Liver (tissue), 9 donors: ENCODE data around the gene NELL1. TPM values are rescaled to one million over a fixed set of nuclear protein-coding genes. Genes with fewer than 3 reads are reported as not detected.

Experiments
- DNase-seq: peaks from one replicate; pipeline ENCODE4 v3.0.0-alpha.2; 2017; ENCODE audit warnings: low spot score
- H3K27ac ChIP-seq, 2 donors: one replicate each; pipeline ENCODE4 v1.7.0; 2013; ENCODE audit warnings: inconsistent platforms in 2 of 2, low read length in 2 of 2, control low read depth in 1 of 2, low read depth in 1 of 2, mild to moderate bottlenecking in 1 of 2
- H3K27me3 ChIP-seq, 4 donors: one replicate each; pipeline versions ENCODE4 v1.6.1 to v1.7.0; 2013; ENCODE audit warnings: low read length in 3 of 4, inconsistent platforms in 1 of 4, mild to moderate bottlenecking in 1 of 4, moderate library complexity in 1 of 4; ENCODE audit not compliant: control insufficient read depth in 4 of 4, insufficient read depth in 4 of 4
- H3K36me3 ChIP-seq, 4 donors: one replicate each; pipeline versions ENCODE4 v1.6.1 to v1.7.0; 2013; ENCODE audit warnings: low read length in 3 of 4, mild to moderate bottlenecking in 3 of 4, low read depth in 1 of 4, moderate library complexity in 1 of 4; ENCODE audit not compliant: control insufficient read depth in 4 of 4, insufficient read depth in 3 of 4
- H3K4me1 ChIP-seq, 4 donors: one replicate each; pipeline versions ENCODE4 v1.6.1 to v1.7.0; 2013; ENCODE audit warnings: low read length in 3 of 4, mild to moderate bottlenecking in 3 of 4, moderate library complexity in 1 of 4; ENCODE audit not compliant: control insufficient read depth in 4 of 4, insufficient read depth in 4 of 4
- H3K4me3 ChIP-seq, 3 donors: one replicate each; pipeline versions ENCODE4 v1.6.1 to v1.7.0; 2013; ENCODE audit warnings: low read length in 3 of 3, control low read depth in 1 of 3, low read depth in 1 of 3, mild to moderate bottlenecking in 1 of 3
- H3K9ac ChIP-seq, 2 donors: one replicate each; pipeline ENCODE4 v1.7.0; 2013; ENCODE audit warnings: low read length in 2 of 2, mild to moderate bottlenecking in 2 of 2, moderate library complexity in 2 of 2, control low read depth in 1 of 2, low read depth in 1 of 2
- H3K9me3 ChIP-seq, 4 donors: one replicate each; pipeline versions ENCODE4 v1.6.1 to v1.7.0; 2013; ENCODE audit warnings: low read length in 3 of 4; ENCODE audit not compliant: control insufficient read depth in 4 of 4
- EGR1 ChIP-seq, 2 donors: IDR thresholded peaks; 2 replicates each; pipeline ENCODE4 v1.6.1; 2016 to 2018; ENCODE audit warnings: antibody characterized with exemption in 2 of 2, low read depth in 2 of 2
- FOXA1 ChIP-seq: IDR thresholded peaks from 2 replicates; pipeline ENCODE4 v1.6.1; 2016; ENCODE audit warnings: antibody characterized with exemption
- FOXA2 ChIP-seq: IDR thresholded peaks from 2 replicates; pipeline ENCODE4 v1.6.1; 2016; ENCODE audit warnings: antibody characterized with exemption
- GABPA ChIP-seq, 2 donors: IDR thresholded peaks in 1 of 2; conservative IDR thresholded peaks in 1 of 2; 2 replicates each; pipeline ENCODE4 v1.6.1; 2016; ENCODE audit warnings: antibody characterized with exemption in 2 of 2, mild to moderate bottlenecking in 1 of 2, moderate library complexity in 1 of 2
- HNF4A ChIP-seq, 2 donors: conservative IDR thresholded peaks; 2 replicates each; pipeline ENCODE4 v1.6.1; 2016; ENCODE audit warnings: antibody characterized with exemption in 2 of 2, mild to moderate bottlenecking in 2 of 2
- HNF4G ChIP-seq: IDR thresholded peaks from 2 replicates; pipeline ENCODE4 v1.6.1; 2016; ENCODE audit warnings: antibody characterized with exemption
- JUND ChIP-seq, 2 donors: IDR thresholded peaks; 2 replicates each; pipeline ENCODE4 v1.6.1; 2016; ENCODE audit warnings: antibody characterized with exemption in 2 of 2
- NR2F2 ChIP-seq: IDR thresholded peaks from 2 replicates; pipeline ENCODE4 v1.6.1; 2016; ENCODE audit warnings: antibody characterized with exemption
- RAD21 ChIP-seq, 2 donors: IDR thresholded peaks; 2 replicates each; pipeline ENCODE4 v1.6.1; 2016; ENCODE audit warnings: antibody characterized with exemption in 2 of 2, mild to moderate bottlenecking in 2 of 2
- RXRA ChIP-seq, 2 donors: IDR thresholded peaks; 2 replicates each; pipeline ENCODE4 v1.6.1; 2017 to 2018; ENCODE audit warnings: antibody characterized with exemption in 2 of 2, mild to moderate bottlenecking in 1 of 2
- SP1 ChIP-seq: IDR thresholded peaks from 2 replicates; pipeline ENCODE4 v1.6.1; 2018; ENCODE audit warnings: antibody characterized with exemption, mild to moderate bottlenecking
- TAF1 ChIP-seq: conservative IDR thresholded peaks from 2 replicates; pipeline ENCODE4 v1.6.1; 2016; ENCODE audit warnings: antibody characterized with exemption, mild to moderate bottlenecking
- YY1 ChIP-seq: IDR thresholded peaks from 2 replicates; pipeline ENCODE4 v1.6.1; 2016; ENCODE audit warnings: antibody characterized with exemption, mild to moderate bottlenecking
- WGBS: extraction: QIAGEN DNeasy Blood & Tissue Kit; methylation state at CpG from one replicate; pipeline ENCODE4 v1.1.7; 2013; 5-methylcytosine and 5-hydroxymethylcytosine counted together
- polyA plus RNA-seq, 2 donors: library from polyadenylated mRNA; stranded (reverse) in 1 of 2; unstranded in 1 of 2; fragments of 200-250 nt in 1 of 2; fragments of >200 nt in 1 of 2; fragmentation: Nextera tagmentation in 1 of 2; extraction: Ambion mirVana in 1 of 2; gene quantifications; one replicate each; pipeline versions ENCODE4 v1.2.1 to v1.2.3, GENCODE V29; 2013 to 2015
- total RNA-seq, 2 donors: library from RNA; depleted of rRNA; stranded (reverse); fragments of >200 nt; gene quantifications; one replicate each; pipeline ENCODE4 v1.2.3, GENCODE V29; 2014
- TF ChIP-seq, protein P1 (sequence below): IDR thresholded peaks from 2 replicates; pipeline ENCODE4 v1.6.1; 2016; ENCODE audit warnings: antibody characterized with exemption
- TF ChIP-seq, protein P2 (sequence below): IDR thresholded peaks from 2 replicates; pipeline ENCODE4 v1.6.1; 2016; ENCODE audit warnings: antibody characterized with exemption
- TF ChIP-seq, protein P3 (sequence below): IDR thresholded peaks from 2 replicates; pipeline ENCODE4 v1.6.1; 2016; ENCODE audit warnings: antibody characterized with exemption
- TF ChIP-seq, protein P4 (sequence below): IDR thresholded peaks from 2 replicates; pipeline ENCODE4 v1.6.1; 2016; ENCODE audit warnings: antibody characterized with exemption, mild to moderate bottlenecking
- TF ChIP-seq, protein P5 (sequence below): fragments of 150-350 bp; IDR thresholded peaks from 2 replicates; pipeline ENCODE4 v1.5.1; 2017; ENCODE audit warnings: improper control_type of control experiment, low read depth, low read length; ENCODE audit not compliant: missing input control
- donor health status: healthy.
- donor health status: healthy.
- donor health status: healthy.
- donor health status: healthy.
- donor health status: healthy.

The NELL1 gene
- total and polyA plus RNA-seq, 4 donors = not detected

DNA sequence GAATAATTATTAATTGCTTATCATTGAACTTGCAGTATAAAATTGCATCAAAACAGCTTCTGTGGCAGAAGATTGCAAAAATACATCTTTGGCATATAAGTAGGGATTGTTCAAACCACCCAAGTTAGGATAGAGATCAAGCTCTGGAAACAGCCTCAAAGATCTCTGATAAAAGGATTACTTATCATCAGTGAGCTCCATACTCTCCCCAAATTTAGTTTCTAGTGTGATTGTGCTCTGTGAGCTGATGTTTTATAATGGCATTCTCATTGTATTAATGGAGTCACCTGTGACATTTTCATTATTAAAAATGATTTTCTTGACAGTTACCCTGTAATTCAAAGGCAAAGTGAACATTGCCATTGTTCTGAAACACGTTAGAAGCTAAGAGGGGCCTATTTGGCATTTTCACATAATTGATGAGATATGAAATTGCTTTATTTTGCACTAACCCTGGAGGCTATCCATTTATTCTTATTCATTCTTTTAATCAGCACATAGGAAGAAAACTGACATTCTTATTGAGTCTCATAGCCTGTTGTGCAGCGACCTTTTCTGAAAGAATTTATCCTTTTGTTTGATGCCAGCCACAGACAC is 897.2 kb downstream of the NELL1 start (continued):
- TF ChIP-seq, protein P1, sequence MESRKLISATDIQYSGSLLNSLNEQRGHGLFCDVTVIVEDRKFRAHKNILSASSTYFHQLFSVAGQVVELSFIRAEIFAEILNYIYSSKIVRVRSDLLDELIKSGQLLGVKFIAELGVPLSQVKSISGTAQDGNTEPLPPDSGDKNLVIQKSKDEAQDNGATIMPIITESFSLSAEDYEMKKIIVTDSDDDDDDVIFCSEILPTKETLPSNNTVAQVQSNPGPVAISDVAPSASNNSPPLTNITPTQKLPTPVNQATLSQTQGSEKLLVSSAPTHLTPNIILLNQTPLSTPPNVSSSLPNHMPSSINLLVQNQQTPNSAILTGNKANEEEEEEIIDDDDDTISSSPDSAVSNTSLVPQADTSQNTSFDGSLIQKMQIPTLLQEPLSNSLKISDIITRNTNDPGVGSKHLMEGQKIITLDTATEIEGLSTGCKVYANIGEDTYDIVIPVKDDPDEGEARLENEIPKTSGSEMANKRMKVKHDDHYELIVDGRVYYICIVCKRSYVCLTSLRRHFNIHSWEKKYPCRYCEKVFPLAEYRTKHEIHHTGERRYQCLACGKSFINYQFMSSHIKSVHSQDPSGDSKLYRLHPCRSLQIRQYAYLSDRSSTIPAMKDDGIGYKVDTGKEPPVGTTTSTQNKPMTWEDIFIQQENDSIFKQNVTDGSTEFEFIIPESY = no peak
- TF ChIP-seq HNF4A (conservative IDR thresholded peaks at IDR 0.05) (no peak), SP1 (no peak), NR2F2 (no peak)
- TF ChIP-seq, protein P2, sequence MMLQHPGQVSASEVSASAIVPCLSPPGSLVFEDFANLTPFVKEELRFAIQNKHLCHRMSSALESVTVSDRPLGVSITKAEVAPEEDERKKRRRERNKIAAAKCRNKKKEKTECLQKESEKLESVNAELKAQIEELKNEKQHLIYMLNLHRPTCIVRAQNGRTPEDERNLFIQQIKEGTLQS = no peak

DNA sequence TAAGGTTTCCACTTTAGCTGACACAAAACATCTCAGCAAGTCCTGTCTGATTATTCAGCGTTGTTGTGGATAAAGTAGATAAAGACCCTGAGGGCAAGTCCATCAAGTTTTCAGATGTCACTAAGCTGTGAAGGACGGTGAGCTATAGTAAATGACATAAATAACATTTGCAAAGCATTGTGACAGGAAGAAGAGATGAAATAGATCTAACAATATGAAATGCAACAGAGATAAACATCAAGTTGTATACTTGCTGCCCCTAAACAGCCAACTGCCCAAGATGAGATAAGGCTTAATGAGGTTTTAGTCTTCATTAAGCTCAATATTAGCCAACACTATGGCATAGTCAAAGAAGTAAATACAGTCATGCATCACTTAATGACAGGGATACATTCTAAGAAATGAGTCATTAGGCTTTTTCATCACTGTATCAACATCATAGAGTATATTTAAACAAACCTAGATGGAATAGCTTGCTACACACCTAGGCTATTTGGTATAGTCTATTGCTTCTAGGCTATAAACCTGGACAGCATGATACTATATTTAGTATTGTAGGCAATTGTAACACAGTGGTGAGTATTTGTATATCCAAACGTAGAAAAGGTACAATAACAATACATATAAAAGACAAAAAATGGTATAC is 898.4 kb downstream of the NELL1 start:
- no peaks in the 10 kb centered on the region for H3K36me3 ChIP-seq
- WGBS = 61% methylated on average over 3 of the region's 3 CpGs
- no peak overlapping the region for H3K9ac ChIP-seq
- H3K27ac ChIP-seq = no peak overlapping the region
- DNase-seq = no peak
- TF ChIP-seq YY1 (no peak), JUND (IDR thresholded peaks at IDR 0.05) (no peak), HNF4G (no peak), HNF4A (conservative IDR thresholded peaks at IDR 0.05) (no peak), RXRA (IDR thresholded peaks at IDR 0.05) (no peak), FOXA1 (no peak), RAD21 (IDR thresholded peaks at IDR 0.05) (no peak), FOXA2 (no peak), EGR1 (IDR thresholded peaks at IDR 0.05; ENCODE audit: low read depth in 2 of 2) (no peak), GABPA (IDR thresholded peaks at IDR 0.05 in 1 of 2, conservative IDR thresholded peaks at IDR 0.05 in 1 of 2) (no peak), NR2F2 (no peak), TAF1 (no peak), SP1 (no peak)
- TF ChIP-seq, protein P1 = no peak
- TF ChIP-seq, protein P2 = no peak
- TF ChIP-seq, protein P3, sequence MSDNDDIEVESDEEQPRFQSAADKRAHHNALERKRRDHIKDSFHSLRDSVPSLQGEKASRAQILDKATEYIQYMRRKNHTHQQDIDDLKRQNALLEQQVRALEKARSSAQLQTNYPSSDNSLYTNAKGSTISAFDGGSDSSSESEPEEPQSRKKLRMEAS = no peak
- TF ChIP-seq, protein P4, sequence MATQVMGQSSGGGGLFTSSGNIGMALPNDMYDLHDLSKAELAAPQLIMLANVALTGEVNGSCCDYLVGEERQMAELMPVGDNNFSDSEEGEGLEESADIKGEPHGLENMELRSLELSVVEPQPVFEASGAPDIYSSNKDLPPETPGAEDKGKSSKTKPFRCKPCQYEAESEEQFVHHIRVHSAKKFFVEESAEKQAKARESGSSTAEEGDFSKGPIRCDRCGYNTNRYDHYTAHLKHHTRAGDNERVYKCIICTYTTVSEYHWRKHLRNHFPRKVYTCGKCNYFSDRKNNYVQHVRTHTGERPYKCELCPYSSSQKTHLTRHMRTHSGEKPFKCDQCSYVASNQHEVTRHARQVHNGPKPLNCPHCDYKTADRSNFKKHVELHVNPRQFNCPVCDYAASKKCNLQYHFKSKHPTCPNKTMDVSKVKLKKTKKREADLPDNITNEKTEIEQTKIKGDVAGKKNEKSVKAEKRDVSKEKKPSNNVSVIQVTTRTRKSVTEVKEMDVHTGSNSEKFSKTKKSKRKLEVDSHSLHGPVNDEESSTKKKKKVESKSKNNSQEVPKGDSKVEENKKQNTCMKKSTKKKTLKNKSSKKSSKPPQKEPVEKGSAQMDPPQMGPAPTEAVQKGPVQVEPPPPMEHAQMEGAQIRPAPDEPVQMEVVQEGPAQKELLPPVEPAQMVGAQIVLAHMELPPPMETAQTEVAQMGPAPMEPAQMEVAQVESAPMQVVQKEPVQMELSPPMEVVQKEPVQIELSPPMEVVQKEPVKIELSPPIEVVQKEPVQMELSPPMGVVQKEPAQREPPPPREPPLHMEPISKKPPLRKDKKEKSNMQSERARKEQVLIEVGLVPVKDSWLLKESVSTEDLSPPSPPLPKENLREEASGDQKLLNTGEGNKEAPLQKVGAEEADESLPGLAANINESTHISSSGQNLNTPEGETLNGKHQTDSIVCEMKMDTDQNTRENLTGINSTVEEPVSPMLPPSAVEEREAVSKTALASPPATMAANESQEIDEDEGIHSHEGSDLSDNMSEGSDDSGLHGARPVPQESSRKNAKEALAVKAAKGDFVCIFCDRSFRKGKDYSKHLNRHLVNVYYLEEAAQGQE = no peak
- TF ChIP-seq, protein P5, sequence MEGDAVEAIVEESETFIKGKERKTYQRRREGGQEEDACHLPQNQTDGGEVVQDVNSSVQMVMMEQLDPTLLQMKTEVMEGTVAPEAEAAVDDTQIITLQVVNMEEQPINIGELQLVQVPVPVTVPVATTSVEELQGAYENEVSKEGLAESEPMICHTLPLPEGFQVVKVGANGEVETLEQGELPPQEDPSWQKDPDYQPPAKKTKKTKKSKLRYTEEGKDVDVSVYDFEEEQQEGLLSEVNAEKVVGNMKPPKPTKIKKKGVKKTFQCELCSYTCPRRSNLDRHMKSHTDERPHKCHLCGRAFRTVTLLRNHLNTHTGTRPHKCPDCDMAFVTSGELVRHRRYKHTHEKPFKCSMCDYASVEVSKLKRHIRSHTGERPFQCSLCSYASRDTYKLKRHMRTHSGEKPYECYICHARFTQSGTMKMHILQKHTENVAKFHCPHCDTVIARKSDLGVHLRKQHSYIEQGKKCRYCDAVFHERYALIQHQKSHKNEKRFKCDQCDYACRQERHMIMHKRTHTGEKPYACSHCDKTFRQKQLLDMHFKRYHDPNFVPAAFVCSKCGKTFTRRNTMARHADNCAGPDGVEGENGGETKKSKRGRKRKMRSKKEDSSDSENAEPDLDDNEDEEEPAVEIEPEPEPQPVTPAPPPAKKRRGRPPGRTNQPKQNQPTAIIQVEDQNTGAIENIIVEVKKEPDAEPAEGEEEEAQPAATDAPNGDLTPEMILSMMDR = no peak
- no peaks in the 10 kb centered on the region for H3K4me1 ChIP-seq
- H3K4me3 ChIP-seq = no peak overlapping the region
- peaks cover 0 to 1% (median 0%) of the 10 kb centered on the region in 4 donors for H3K9me3 ChIP-seq
- H3K27me3 ChIP-seq = no peaks in the 10 kb centered on the region
